HL-60 (cell line): ENCODE data around the gene MAN1C1.

ENCODE experiments used
- DNase-seq, 2 experiments: peaks; one replicate each; pipeline ENCODE4 v3.0.0-alpha.2; 2010 to 2020; ENCODE audit warnings: low read depth in 1 of 2, low spot score in 1 of 2
- H3K27ac ChIP-seq: fragments of 250-450 bp; sonication (Bioruptor Pico); replicated peaks from 2 replicates; pipeline ENCODE4 v1.5.1; 2020; ENCODE audit warnings: mild to moderate bottlenecking, moderate library complexity
- H3K27me3 ChIP-seq: fragments of 250-450 bp; sonication (Bioruptor Pico); 2 replicates; pipeline ENCODE4 v1.5.1; 2021; ENCODE audit warnings: mild to moderate bottlenecking, moderate library complexity; ENCODE audit not compliant: insufficient read depth, poor library complexity, severe bottlenecking
- H3K4me3 ChIP-seq: replicated peaks from 2 replicates; pipeline ENCODE4 v1.5.1; 2011; ENCODE audit warnings: mild to moderate bottlenecking, control low read depth, low read length; ENCODE audit not compliant: insufficient read depth
- CTCF ChIP-seq: IDR thresholded peaks from one replicate; pipeline ENCODE4 v1.5.1; 2011; ENCODE audit warnings: low read length, control low read depth, inconsistent platforms; ENCODE audit not compliant: insufficient read depth
- GABPA ChIP-seq: IDR thresholded peaks from 2 replicates; pipeline ENCODE4 v1.6.1; 2012; ENCODE audit warnings: low read depth
- POLR2AphosphoS5 ChIP-seq: IDR thresholded peaks from 2 replicates; pipeline ENCODE4 v1.6.1; 2012; ENCODE audit warnings: low read depth
- REST ChIP-seq: IDR thresholded peaks from 2 replicates; pipeline ENCODE4 v1.6.1; 2012; ENCODE audit warnings: low read depth; ENCODE audit not compliant: insufficient replicate concordance
- SPI1 ChIP-seq: IDR thresholded peaks from 2 replicates; pipeline ENCODE4 v1.6.1; 2012; ENCODE audit warnings: low read depth, mild to moderate bottlenecking, borderline replicate concordance

The MAN1C1 gene

DNA sequence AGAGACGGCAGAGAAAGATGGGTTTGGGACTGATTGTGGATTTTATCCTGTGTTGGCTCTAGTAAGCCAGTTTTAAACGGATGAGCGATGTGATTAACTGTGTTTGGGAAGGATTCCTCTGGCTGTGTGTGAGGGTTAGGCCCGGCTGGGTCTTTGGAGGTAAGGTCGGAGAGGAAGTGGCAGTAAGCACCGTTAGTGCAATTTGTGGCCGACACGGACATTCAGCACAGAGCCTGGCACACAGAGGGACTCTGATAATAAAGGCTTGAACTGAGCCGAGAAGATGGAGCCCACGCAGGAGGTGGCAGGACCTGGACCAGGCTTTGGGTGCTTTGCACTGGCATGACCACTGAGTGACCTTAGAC is 204.5 kb downstream of the MAN1C1 start:
- no peaks in the 10 kb centered on the region for H3K27me3 ChIP-seq
- peak in 1 of 2 experiments; percentile 54 for DNase-seq
- peak overlapping the region; percentile 92 for H3K27ac ChIP-seq
- H3K4me3 ChIP-seq, result peak overlapping the region; percentile 69
- TF ChIP-seq GABPA, result no peak
- TF ChIP-seq REST, result peak; percentile 6
- TF ChIP-seq CTCF, result no peak
- TF ChIP-seq POLR2AphosphoS5, result 0 out of 2 replicates have a peak, but pooled peaks have one; percentile 47
- peak; percentile 90 for TF ChIP-seq SPI1

DNA sequence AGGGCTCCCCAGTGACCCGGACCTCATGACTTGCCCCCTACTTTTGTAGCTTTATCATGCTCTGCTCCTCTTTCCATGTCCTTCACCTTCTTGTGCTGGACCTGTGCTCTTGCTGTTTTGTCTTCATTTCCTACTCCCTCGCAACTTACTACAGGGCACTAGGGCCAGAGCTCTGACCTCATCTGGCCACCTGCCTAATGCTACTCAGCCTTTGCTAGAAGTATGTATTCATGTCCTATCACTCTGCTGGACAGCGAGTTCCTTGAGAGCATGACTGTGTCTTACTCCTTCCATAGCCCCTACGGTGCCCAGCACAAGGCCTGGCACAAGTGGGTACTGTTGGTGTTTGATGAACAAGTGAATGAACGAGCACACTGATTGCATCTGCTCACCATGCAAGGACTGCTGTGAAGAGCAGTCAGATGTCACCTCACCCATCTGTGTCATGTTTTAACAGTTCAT is 205.1 kb downstream of the MAN1C1 start:
- DNase-seq, result no peak
- Histone ChIP-seq H3K27me3 (no peaks in the 10 kb centered on the region), H3K27ac (peak overlapping the region; percentile 92), H3K4me3 (peak overlapping the region; percentile 69)
- no peak for TF ChIP-seq CTCF
- TF ChIP-seq POLR2AphosphoS5, result no peak
- no peak for TF ChIP-seq SPI1
- peak; percentile 26 for TF ChIP-seq REST

DNA sequence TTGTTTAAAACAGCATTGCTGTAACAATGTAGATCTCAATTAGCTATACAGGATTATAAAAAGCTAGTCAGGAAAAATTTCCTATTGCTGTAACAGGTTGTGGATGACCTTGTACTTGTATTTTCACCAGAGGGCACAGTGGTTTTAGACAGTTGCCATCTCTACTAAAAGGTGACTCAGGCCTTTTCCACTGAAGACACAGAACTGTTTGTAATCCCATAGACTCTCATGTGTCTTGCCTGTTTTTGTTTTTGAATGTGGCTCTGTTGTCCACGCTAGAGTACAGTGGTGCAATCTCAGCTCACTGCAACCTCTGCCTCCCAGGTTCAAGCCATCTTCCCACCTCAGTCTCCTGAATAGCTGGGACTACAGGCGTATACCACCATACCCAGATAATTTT is 209.0 kb downstream of the MAN1C1 start:
- Histone ChIP-seq H3K27me3 (no peaks in the 10 kb centered on the region), H3K4me3 (no peak overlapping the region), H3K27ac (no peak overlapping the region)
- no peak for TF ChIP-seq CTCF
- TF ChIP-seq SPI1, result no peak
- TF ChIP-seq REST, result no peak
- TF ChIP-seq GABPA, result no peak
- no peak for TF ChIP-seq POLR2AphosphoS5
- no peak for DNase-seq
